SK-N-SH (cell line): ENCODE results near the gene DDX25. TPM values are rescaled to one million over a fixed set of nuclear protein-coding genes. Genes with fewer than 3 reads are reported as not detected.
"Not testable (repeated sequence)": the region's sequence is repeated elsewhere in the genome, so short reads cannot be mapped to it uniquely, and the experiment has no call there.

Experiments used
- CTCF ChIA-PET: fragments of 300-600, 350-600 bp; formaldehyde crosslinking; extraction: SDS; loops from one replicate; lab custom pipeline; 2021; lab: Yijun Ruan, JAX
- POLR2A ChIA-PET: fragments of 350-600 bp; sonication (Branson Sonifier 250); formaldehyde crosslinking; extraction: SDS; loops from one replicate; lab custom pipeline; 2020; ENCODE audit warnings: antibody characterized with exemption, inconsistent platforms; lab: Yijun Ruan, JAX
- DNase-seq: peaks from one replicate; pipeline ENCODE4 v3.0.0; 2012
- H2AFZ ChIP-seq: fragments of 200-600 bp; sonication (generic); 2 replicates; pipeline ENCODE4 v1.8.1; 2016; ENCODE audit warnings: antibody characterized with exemption, mild to moderate bottlenecking, low read depth
- H3F3A ChIP-seq: fragments of 200-600 bp; sonication (generic); replicated peaks from 2 replicates; pipeline ENCODE3; 2016; ENCODE audit warnings: antibody characterized with exemption, mild to moderate bottlenecking; ENCODE audit not compliant: insufficient read depth
- H3K27ac ChIP-seq, 2 experiments: fragments of 200-500 bp in 1 of 2; fragments of 200-600 bp in 1 of 2; sonication (Bioruptor generic) in 1 of 2; sonication (generic), shearing (Covaris generic) in 1 of 2; 2 replicates each; pipeline versions ENCODE4 v1.5.1 to v1.6.1; 2014 to 2016; ENCODE audit warnings: low read depth in 2 of 2, inconsistent platforms in 1 of 2, low read length in 1 of 2, mild to moderate bottlenecking in 1 of 2, mixed read lengths in 1 of 2
- H3K27me3 ChIP-seq: fragments of 200-600 bp; sonication (generic), shearing (Covaris generic); 2 replicates; pipeline ENCODE4 v1.6.1; 2016; ENCODE audit warnings: mixed run types; ENCODE audit not compliant: insufficient read depth
- H3K36me3 ChIP-seq, 2 experiments: fragments of 200-500 bp in 1 of 2; fragments of 200-600 bp in 1 of 2; sonication (Bioruptor generic) in 1 of 2; sonication (generic) in 1 of 2; replicated peaks in 1 of 2; 2 replicates each; pipeline versions ENCODE3 to v1.5.1; 2014 to 2016; ENCODE audit warnings: low read length in 1 of 2, mild to moderate bottlenecking in 1 of 2; ENCODE audit not compliant: insufficient read depth in 2 of 2, control insufficient read depth in 1 of 2
- H3K4me1 ChIP-seq, 2 experiments: fragments of 200-500 bp in 1 of 2; fragments of 200-600 bp in 1 of 2; sonication (Bioruptor generic) in 1 of 2; sonication (generic), shearing (Covaris generic) in 1 of 2; 2 replicates each; pipeline versions ENCODE4 v1.5.1 to v1.6.1; 2014 to 2016; ENCODE audit warnings: low read depth in 1 of 2, low read length in 1 of 2, mixed run types in 1 of 2; ENCODE audit not compliant: insufficient read depth in 2 of 2, control insufficient read depth in 1 of 2
- H3K4me2 ChIP-seq: fragments of 200-600 bp; sonication (generic), shearing (Covaris generic); 2 replicates; pipeline ENCODE4 v1.6.1; 2017; ENCODE audit warnings: mixed run types
- H3K4me3 ChIP-seq, 2 experiments: fragments of 200-500 bp in 1 of 2; fragments of 200-600 bp in 1 of 2; sonication (Bioruptor generic) in 1 of 2; sonication (generic), shearing (Covaris generic) in 1 of 2; 2 replicates each; pipeline versions ENCODE4 v1.5.1 to v1.8.1; 2014 to 2016; ENCODE audit warnings: low read depth in 2 of 2, inconsistent platforms in 1 of 2, low read length in 1 of 2, mild to moderate bottlenecking in 1 of 2, mixed read lengths in 1 of 2, moderate library complexity in 1 of 2
- H3K79me2 ChIP-seq: fragments of 200-600 bp; sonication (generic); 2 replicates; pipeline ENCODE4 v1.8.1; 2017; ENCODE audit warnings: mild to moderate bottlenecking; ENCODE audit not compliant: insufficient read depth
- H3K9ac ChIP-seq: fragments of 200-600 bp; sonication (generic); 2 replicates; pipeline ENCODE4 v1.6.1; 2017; ENCODE audit warnings: mixed run types
- H3K9me2 ChIP-seq: fragments of 200-600 bp; sonication (generic); 2 replicates; pipeline ENCODE4 v1.6.1; 2017; ENCODE audit warnings: mixed run types
- H3K9me3 ChIP-seq: fragments of 200-600 bp; sonication (generic); 2 replicates; pipeline ENCODE4 v1.6.1; 2017; ENCODE audit warnings: mixed run types, mild to moderate bottlenecking, moderate library complexity
- H4K20me1 ChIP-seq: fragments of 200-600 bp; sonication (generic); 2 replicates; pipeline ENCODE4 v1.6.1; 2017; ENCODE audit warnings: mild to moderate bottlenecking, mixed run types; ENCODE audit not compliant: insufficient read depth
- ELF1 ChIP-seq: IDR thresholded peaks from 2 replicates; pipeline ENCODE4 v1.4.0; 2012
- JUND ChIP-seq: IDR thresholded peaks from 2 replicates; pipeline ENCODE4 v1.4.0; 2012
- REST ChIP-seq: IDR thresholded peaks from 2 replicates; pipeline ENCODE4 v1.6.1; 2012; ENCODE audit warnings: mild to moderate bottlenecking, low read depth, low read length, moderate library complexity
- RXRA ChIP-seq: IDR thresholded peaks from 2 replicates; pipeline ENCODE4 v1.4.0; 2012; ENCODE audit warnings: low read depth, mild to moderate bottlenecking, borderline replicate concordance
- WGBS: methylation state at CpG from one replicate; pipeline ENCODE4 v1.1.6; 2017; ENCODE audit warnings: low lambda C conversion rate; 5-methylcytosine and 5-hydroxymethylcytosine counted together
- polyA plus RNA-seq, 3 experiments: library from polyadenylated mRNA; depleted of rRNA; stranded (reverse); fragments of >200 nt; gene quantifications; 2 replicates each; pipeline ENCODE4 v1.2.3, GENCODE V29; 2012

DDX25 gene
- polyA plus RNA-seq, 1 of the 3 experiments (the other 2 are of a cell fraction): 0.12 TPM

GRCh38 chr11:125903711-125904659 lies at the start of gene DDX25 (continued):
- no peak for TF ChIP-seq REST
- no peak for TF ChIP-seq JUND
- TF ChIP-seq ELF1: no peak
- no peak for TF ChIP-seq RXRA

- H3K27me3 ChIP-seq, H3K79me2 ChIP-seq, H3K9ac ChIP-seq, H4K20me1 ChIP-seq, H3K9me3 ChIP-seq, H2AFZ ChIP-seq, H3K4me2 ChIP-seq, POLR2A ChIA-PET, H3F3A ChIP-seq, H3K9me2 ChIP-seq, H3K4me1 ChIP-seq, H3K27ac ChIP-seq, H3K4me3 ChIP-seq, DNase-seq, CTCF ChIA-PET, H3K36me3 ChIP-seq: not testable (repeated sequence)
- 50% methylated on average over 8 of the region's 9 CpGs for WGBS
These were observed 46.6 kb upstream of the DDX25 start for GRCh38 chr11:125857670-125858069.

GRCh38 chr11:125862786-125863185 lies 41.5 kb upstream of the DDX25 start:
- H3K4me1 ChIP-seq, H3K27me3 ChIP-seq, POLR2A ChIA-PET, CTCF ChIA-PET, H2AFZ ChIP-seq, H3F3A ChIP-seq, H3K79me2 ChIP-seq, H3K9me3 ChIP-seq, H3K4me3 ChIP-seq, H4K20me1 ChIP-seq, DNase-seq, H3K9me2 ChIP-seq, H3K27ac ChIP-seq, H3K4me2 ChIP-seq, H3K36me3 ChIP-seq, H3K9ac ChIP-seq: not testable (repeated sequence)
- WGBS: no CpG with 5 or more reads among the region's 33 CpGs

- H2AFZ ChIP-seq, H3K4me2 ChIP-seq, H3K36me3 ChIP-seq, H3K4me1 ChIP-seq, H3K27me3 ChIP-seq, H3K4me3 ChIP-seq, H3K9me3 ChIP-seq, H3K79me2 ChIP-seq, H3K27ac ChIP-seq, H3K9me2 ChIP-seq, H3K9ac ChIP-seq, H4K20me1 ChIP-seq, POLR2A ChIA-PET, DNase-seq, H3F3A ChIP-seq: not testable (repeated sequence)
- 48% methylated on average over 4 of the region's 4 CpGs for WGBS
- CTCF ChIA-PET: interaction anchor here (1.6 kb wide), 1 partner anchor 9 kb away, joined by 5 read pairs; no protein-coding TSS in a partner anchor
These were observed 39.0 kb upstream of the DDX25 start for GRCh38 chr11:125865354-125865753.
